GM19025 (cell line): ENCODE results near the gene DVL1.

Source experiments
- ATAC-seq: cut with Tn5 transposase; IDR thresholded peaks from one replicate; pipeline ENCODE4 v1.9.1; 2021; ENCODE audit warnings: mild to moderate bottlenecking, low read depth, moderate library complexity; ENCODE audit not compliant: unreplicated experiment

Gene DVL1

GRCh38 chr1:1302006-1302430 lies 47.2 kb downstream of the DVL1 start:
- no peak for ATAC-seq

DNA sequence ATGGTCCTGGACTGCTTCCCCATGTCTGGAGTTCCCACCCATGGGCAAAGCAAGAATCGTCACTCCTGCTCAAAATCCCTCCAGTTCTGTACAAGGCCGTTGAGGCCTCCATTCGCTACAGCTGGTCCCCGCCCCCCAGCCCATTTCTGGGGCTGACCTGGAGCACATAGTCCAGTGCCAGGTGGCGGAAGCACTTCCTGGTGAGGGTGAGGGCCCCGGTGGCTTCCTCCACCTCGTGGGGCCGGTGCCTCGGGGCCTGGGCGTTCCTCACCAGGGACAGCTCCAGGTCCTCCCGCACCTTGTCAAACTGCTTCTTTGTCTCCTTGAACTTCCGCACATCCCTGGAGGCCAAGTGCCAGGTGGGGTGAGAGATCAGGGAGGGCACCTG lies 48.9 kb downstream of the DVL1 start:
- ATAC-seq, result no peak

GRCh38 chr1:1299686-1300351 lies 49.4 kb downstream of the DVL1 start:
- no peak for ATAC-seq

- no peak for ATAC-seq
Observed at GRCh38 chr1:1298861-1299685, 50.1 kb downstream of the DVL1 start.

GRCh38 chr1:1297802-1298424 lies 51.3 kb downstream of the DVL1 start:
- no peak for ATAC-seq

- no peak for ATAC-seq
Observed at GRCh38 chr1:1296070-1297061, 52.9 kb downstream of the DVL1 start.

- ATAC-seq, result no peak
Observed at GRCh38 chr1:1295154-1295923, 53.9 kb downstream of the DVL1 start.

GRCh38 chr1:1294250-1294890 lies 54.8 kb downstream of the DVL1 start:
- ATAC-seq, result no peak

GRCh38 chr1:1293263-1294249 lies 55.7 kb downstream of the DVL1 start:
- ATAC-seq, result no peak

GRCh38 chr1:1292851-1293250 lies 56.4 kb downstream of the DVL1 start:
- no peak for ATAC-seq

GRCh38 chr1:1292442-1292779 lies 56.8 kb downstream of the DVL1 start:
- ATAC-seq, result no peak

DNA sequence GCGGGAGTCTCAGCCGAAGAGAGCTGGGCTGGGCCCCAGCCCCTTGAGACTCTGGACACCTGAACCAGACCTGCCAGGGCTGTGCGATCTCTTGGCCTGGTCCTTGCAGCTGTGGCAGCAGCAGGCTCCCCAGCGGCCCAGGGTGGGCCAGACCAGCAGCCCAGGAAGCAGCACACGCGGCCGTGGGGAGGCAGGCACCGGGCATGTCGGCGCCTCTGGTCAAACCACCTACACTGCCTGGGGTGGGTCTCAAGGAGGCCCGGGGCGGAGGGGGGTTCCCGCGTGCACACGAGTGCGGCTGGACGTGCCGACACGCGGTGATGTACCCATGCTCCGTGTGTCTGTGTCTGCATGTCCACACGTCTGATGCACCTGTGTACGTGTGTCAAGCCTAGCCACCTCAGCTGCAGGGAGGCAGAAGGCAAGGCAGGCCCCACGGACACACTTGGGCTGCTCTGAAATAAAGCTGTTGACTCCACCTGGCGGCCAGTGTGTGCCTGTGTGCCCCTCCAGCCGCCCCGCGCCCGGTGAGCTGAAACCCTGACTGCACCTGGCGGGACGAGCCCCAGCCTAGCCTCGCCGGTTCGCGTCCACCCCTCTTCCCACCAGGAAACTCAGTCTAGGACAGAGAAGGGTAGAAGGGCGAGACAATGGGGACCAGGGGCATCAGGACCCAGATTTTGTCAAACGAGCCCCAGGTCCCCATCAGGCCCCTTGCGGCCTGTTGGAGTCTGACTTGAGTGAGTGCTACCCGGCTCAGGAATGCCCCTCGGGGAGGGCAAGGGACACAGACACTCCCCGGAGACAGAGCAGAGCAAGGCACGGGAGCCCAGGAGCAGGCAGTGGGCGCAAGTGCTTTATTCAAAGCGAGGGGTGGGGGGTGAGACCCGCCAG lies 57.4 kb downstream of the DVL1 start:
- no peak for ATAC-seq

DNA sequence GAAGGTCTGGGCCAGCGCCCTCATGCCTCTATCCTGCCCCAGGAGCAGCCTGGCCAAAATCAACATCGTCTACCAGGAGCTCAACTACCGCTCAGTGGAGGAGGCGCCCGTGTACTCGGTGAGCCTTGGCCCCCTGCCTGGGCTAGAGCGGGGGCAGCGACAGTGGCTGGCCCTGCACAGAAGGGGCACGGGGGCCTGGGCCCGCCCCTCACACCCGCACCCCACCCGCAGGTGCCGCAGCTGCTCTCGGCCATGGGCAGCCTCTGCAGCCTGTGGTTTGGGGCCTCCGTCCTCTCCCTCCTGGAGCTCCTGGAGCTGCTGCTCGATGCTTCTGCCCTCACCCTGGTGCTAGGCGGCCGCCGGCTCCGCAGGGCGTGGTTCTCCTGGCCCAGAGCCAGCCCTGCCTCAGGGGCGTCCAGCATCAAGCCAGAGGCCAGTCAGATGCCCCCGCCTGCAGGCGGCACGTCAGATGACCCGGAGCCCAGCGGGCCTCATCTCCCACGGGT lies 58.1 kb downstream of the DVL1 start:
- ATAC-seq, result no peak

GRCh38 chr1:1290238-1290731 lies 58.9 kb downstream of the DVL1 start:
- no peak for ATAC-seq

- no peak for ATAC-seq
Observed at GRCh38 chr1:1287288-1288110, 61.7 kb downstream of the DVL1 start.
